ENCODE measurements around the gene ATP10A. TPM values are rescaled to one million over a fixed set of nuclear protein-coding genes. Genes with fewer than 3 reads are reported as not detected.

The ATP10A gene
- total RNA-seq, 4 donors from 2014 or later: 8.1 to 36.0 (median 17.9) TPM

GRCh38 chr15:25741256-25741580, 121.9 kb downstream of the ATP10A start:
- H3K27me3 ChIP-seq: no peaks in the 10 kb centered on the region
- WGBS, 2 donors: 66 to 84% methylated on average over 5 of the region's 5 CpGs
- H3K27ac ChIP-seq: no peak overlapping the region
- H3K4me1 ChIP-seq: peaks cover 0 to 26% (median 9%) of the 10 kb centered on the region in 4 donors
- H3K4me3 ChIP-seq: no peak overlapping the region
- DNase-seq (ENCODE audit: low spot score in 2 of 2): no peak
- TF ChIP-seq EP300 (IDR thresholded peaks at IDR 0.05) (no peak), POLR2A (IDR thresholded peaks at IDR 0.05) (no peak)
- TF ChIP-seq, protein P1, sequence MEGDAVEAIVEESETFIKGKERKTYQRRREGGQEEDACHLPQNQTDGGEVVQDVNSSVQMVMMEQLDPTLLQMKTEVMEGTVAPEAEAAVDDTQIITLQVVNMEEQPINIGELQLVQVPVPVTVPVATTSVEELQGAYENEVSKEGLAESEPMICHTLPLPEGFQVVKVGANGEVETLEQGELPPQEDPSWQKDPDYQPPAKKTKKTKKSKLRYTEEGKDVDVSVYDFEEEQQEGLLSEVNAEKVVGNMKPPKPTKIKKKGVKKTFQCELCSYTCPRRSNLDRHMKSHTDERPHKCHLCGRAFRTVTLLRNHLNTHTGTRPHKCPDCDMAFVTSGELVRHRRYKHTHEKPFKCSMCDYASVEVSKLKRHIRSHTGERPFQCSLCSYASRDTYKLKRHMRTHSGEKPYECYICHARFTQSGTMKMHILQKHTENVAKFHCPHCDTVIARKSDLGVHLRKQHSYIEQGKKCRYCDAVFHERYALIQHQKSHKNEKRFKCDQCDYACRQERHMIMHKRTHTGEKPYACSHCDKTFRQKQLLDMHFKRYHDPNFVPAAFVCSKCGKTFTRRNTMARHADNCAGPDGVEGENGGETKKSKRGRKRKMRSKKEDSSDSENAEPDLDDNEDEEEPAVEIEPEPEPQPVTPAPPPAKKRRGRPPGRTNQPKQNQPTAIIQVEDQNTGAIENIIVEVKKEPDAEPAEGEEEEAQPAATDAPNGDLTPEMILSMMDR (IDR thresholded peaks at IDR 0.05): no peak
- no peaks in the 10 kb centered on the region for H3K36me3 ChIP-seq
- H3K9me3 ChIP-seq: peaks cover 0 to 5% (median 0%) of the 10 kb centered on the region in 4 donors

DNA sequence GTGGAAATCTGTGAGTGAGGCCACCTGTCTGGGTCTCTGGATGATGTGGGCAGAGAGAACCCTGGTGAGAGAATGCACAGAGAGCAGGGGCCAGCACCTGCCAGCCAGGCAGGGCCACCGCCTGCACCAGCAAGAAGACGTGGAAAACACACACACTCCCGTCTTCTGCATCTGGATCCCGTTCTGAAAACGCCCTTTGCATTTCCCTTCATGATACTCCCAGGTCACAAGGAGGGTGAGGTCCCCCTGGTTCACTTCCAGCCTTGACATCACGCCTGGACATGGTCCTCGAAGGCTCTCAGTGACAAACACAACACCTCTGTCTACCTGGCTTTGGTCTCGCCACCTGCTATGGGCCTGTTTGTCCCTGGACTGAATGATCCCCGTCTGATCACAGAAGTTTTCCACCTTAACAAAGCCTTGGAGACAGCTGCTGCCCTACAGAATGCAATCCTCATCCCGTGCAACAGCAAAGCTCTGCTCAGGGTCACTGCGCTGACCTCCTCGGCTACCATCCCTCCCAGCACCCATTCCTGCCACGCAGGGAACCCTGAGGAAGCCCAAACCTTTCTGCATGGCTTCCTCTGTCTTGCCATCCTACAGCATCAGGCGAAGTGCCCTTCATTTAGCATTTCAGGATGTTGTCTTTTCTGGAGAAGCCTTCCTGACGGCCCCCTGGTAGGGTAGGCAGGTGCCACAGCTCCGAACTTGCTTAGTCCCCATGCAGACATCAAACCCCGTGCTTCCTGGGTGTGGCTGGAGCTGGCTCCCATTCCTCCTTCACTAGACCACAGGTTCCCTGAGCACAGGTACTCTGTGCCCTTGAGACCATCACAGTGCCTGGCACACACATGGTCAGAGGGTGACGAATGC, 122.5 kb downstream of the ATP10A start:
- DNase-seq (ENCODE audit: low spot score in 2 of 2): no peak

DNA sequence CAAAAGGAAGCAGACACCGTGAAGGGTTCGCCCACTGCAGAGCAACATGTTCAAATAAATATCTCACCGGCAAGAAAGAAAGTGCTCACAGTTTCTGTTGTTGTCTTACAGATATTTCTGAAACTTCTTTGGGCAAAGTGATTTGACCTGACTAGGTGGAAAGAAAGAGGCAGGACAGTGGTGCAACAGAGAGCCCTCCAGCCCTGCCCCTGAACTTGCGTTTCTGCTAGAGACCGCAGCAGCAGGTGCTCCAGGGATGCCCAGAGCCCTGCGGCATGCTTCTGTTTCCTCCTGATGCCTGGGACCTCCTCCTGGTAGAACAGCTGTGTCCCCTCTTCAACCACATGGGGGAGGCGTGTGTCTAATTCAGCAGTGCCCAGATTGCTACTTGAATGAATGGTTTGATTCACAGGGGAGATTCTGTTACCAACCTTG, 123.4 kb downstream of the ATP10A start:
- H3K4me3 ChIP-seq: no peak overlapping the region
- WGBS, 2 donors: 60 to 71% methylated on average over 7 of the region's 7 CpGs
- H3K9me3 ChIP-seq: peaks cover 0 to 5% (median 0%) of the 10 kb centered on the region in 4 donors
- peaks cover 0 to 30% (median 9%) of the 10 kb centered on the region in 4 donors for H3K4me1 ChIP-seq
- H3K27ac ChIP-seq: no peak overlapping the region
- no peaks in the 10 kb centered on the region for H3K36me3 ChIP-seq
- no peak for DNase-seq (ENCODE audit: low spot score in 2 of 2)
- TF ChIP-seq EP300 (IDR thresholded peaks at IDR 0.05) (no peak), POLR2A (IDR thresholded peaks at IDR 0.05) (no peak)
- TF ChIP-seq, protein P1 (IDR thresholded peaks at IDR 0.05): peak in 1 of 5 experiments; percentile 22
- H3K27me3 ChIP-seq: no peaks in the 10 kb centered on the region

More for the DNA sequence above, 122.5 kb downstream of the ATP10A start:
- H3K36me3 ChIP-seq: no peaks in the 10 kb centered on the region
- no peak overlapping the region for H3K27ac ChIP-seq
- WGBS, 2 donors: 70 to 78% methylated on average over 18 of the region's 18 CpGs
- H3K9me3 ChIP-seq: peaks cover 0 to 5% (median 0%) of the 10 kb centered on the region in 4 donors
- no peaks in the 10 kb centered on the region for H3K27me3 ChIP-seq
- TF ChIP-seq EP300 (IDR thresholded peaks at IDR 0.05) (no peak), POLR2A (IDR thresholded peaks at IDR 0.05) (no peak)
- TF ChIP-seq, protein P1 (IDR thresholded peaks at IDR 0.05): no peak
- H3K4me1 ChIP-seq: peaks cover 0 to 30% (median 9%) of the 10 kb centered on the region in 4 donors
- no peak overlapping the region for H3K4me3 ChIP-seq

DNA sequence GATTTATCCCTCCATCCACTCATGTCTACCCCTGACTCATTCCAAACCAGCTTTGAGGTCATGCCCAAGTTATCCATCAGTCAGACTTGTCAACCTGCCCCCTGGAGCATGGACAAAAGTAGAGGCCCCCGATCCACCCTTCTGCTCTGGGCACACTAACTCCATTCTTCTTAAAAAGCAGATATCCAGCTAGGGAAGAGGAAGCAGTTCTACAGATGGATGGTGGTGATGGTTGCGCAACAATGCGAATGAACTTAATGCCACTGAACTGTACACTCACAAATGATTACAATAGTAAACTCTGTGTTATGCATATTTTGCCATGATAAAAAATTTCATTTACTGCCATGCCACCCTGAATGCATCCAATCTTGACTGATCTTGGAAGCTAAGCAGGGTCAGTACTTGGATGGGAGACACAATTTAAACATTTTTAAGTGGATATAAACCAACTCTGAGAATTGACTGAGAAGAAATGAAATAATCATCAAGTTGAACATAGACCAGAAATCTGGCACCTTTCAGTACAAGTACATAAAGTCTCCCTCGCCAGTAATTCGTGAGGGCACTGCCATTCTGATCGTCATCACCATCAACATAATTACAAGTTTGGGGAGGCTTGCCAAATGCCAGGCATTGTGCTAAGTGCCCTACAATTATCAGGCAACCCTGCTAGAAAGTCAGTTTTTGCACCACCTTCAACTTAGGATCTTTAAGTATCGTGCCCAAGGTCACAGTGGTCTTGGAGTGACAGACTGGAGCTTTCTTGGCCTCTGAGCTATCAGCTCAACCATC, 124.8 kb downstream of the ATP10A start:
- H3K4me3 ChIP-seq: no peak overlapping the region
- TF ChIP-seq EP300 (IDR thresholded peaks at IDR 0.05) (no peak), POLR2A (IDR thresholded peaks at IDR 0.05) (no peak)
- TF ChIP-seq, protein P1 (IDR thresholded peaks at IDR 0.05): no peak
- peaks cover 0 to 29% (median 9%) of the 10 kb centered on the region in 4 donors for H3K4me1 ChIP-seq
- no peaks in the 10 kb centered on the region for H3K27me3 ChIP-seq
- no peaks in the 10 kb centered on the region for H3K36me3 ChIP-seq
- peak in 1 of 2 donors; percentile 41 for DNase-seq (ENCODE audit: low spot score in 2 of 2)
- H3K9me3 ChIP-seq: no peaks in the 10 kb centered on the region
- WGBS, 2 donors: 64 to 69% methylated on average over 7 of the region's 7 CpGs
- peak overlapping the region in 1 of 4 donors; percentile 11 for H3K27ac ChIP-seq
